Activated CD8-positive, alpha-beta memory T cell treated with anti-CD3 and anti-CD28 coated beads, Interleukin-2, amount 10 ng/mL, durations not matched to agents 7 days and 5 days (primary cell): ENCODE results near the gene LSG1. TPM values are rescaled to one million over a fixed set of nuclear protein-coding genes. Genes with fewer than 3 reads are reported as not detected.
A peak's percentile ranks its signal among the peaks of the same experiment; 100 is the strongest.

Source experiments
- ATAC-seq: fragments of 150-1000 bp; cut with Tn5 transposase; one replicate; pipeline ENCODE4 v1.10.0; 2021; ENCODE audit warnings: moderate library complexity
- CTCF ChIA-PET: fragments of 350-600 bp; sonication (Branson Sonifier 250); formaldehyde crosslinking; loops from one replicate; lab custom pipeline; 2021; ENCODE audit warnings: antibody characterized with exemption; lab: Charles Lee
- DNase-seq: peaks from one replicate; pipeline ENCODE4 v3.0.0-alpha.2; 2020
- H3K27ac Mint-ChIP-seq: one replicate; pipeline ENCODE4 v1.8.0; 2021; ENCODE audit warnings: mild to moderate bottlenecking, mixed read lengths
- H3K27me3 Mint-ChIP-seq: one replicate; pipeline ENCODE4 v1.8.0; 2021; ENCODE audit warnings: mixed read lengths
- H3K36me3 Mint-ChIP-seq: one replicate; pipeline ENCODE4 v1.8.0; 2021; ENCODE audit warnings: mild to moderate bottlenecking, mixed read lengths
- H3K4me1 Mint-ChIP-seq: one replicate; pipeline ENCODE4 v1.8.0; 2021; ENCODE audit warnings: mixed read lengths
- H3K4me3 Mint-ChIP-seq: one replicate; pipeline ENCODE4 v1.8.0; 2021; ENCODE audit warnings: mild to moderate bottlenecking, moderate library complexity, mixed read lengths
- H3K9me3 Mint-ChIP-seq: one replicate; pipeline ENCODE4 v1.8.0; 2022; ENCODE audit warnings: low read depth, mixed read lengths
- total RNA-seq, 2 experiments: library from RNA; stranded (reverse); gene quantifications; one replicate each; pipeline ENCODE4 v1.2.3, GENCODE V29; 2021

Gene LSG1
- total RNA-seq, 2 experiments from 2014 or later = 42.8 to 58.7 TPM

GRCh38 chr3:194696702-194697101 is 24.7 kb upstream of the LSG1 start:
- H3K27ac Mint-ChIP-seq = no peak overlapping the region
- CTCF ChIA-PET = no interaction called here
- no peak for ATAC-seq
- H3K27me3 Mint-ChIP-seq = peaks cover 12% of the 10 kb centered on the region
- H3K4me3 Mint-ChIP-seq = no peak overlapping the region
- no peaks in the 10 kb centered on the region for H3K4me1 Mint-ChIP-seq
- no peak for DNase-seq
- H3K36me3 Mint-ChIP-seq = no peaks in the 10 kb centered on the region
- H3K9me3 Mint-ChIP-seq = no peaks in the 10 kb centered on the region

GRCh38 chr3:194691481-194692283 is 19.7 kb upstream of the LSG1 start:
- DNase-seq (no peak), ATAC-seq (no peak)
- Mint-ChIP-seq H3K36me3 (no peaks in the 10 kb centered on the region), H3K27me3 (peaks cover 27% of the 10 kb centered on the region), H3K4me1 (peaks cover 23% of the 10 kb centered on the region), H3K9me3 (no peaks in the 10 kb centered on the region), H3K4me3 (no peak overlapping the region), H3K27ac (no peak overlapping the region)
- CTCF ChIA-PET = interaction anchor here (0.6 to 1.1 kb wide), 2 partner anchors 9 to 17 kb away, joined by 3 to 4 read pairs; no protein-coding TSS in a partner anchor

GRCh38 chr3:194690501-194691372 is 18.7 kb upstream of the LSG1 start:
- peak; percentile 26 for DNase-seq
- Mint-ChIP-seq H3K4me1 (peaks cover 27% of the 10 kb centered on the region), H3K36me3 (no peaks in the 10 kb centered on the region), H3K9me3 (no peaks in the 10 kb centered on the region), H3K27me3 (peaks cover 28% of the 10 kb centered on the region), H3K27ac (no peak overlapping the region), H3K4me3 (no peak overlapping the region)
- CTCF ChIA-PET = interaction anchor here (0.7 to 1.1 kb wide), 2 partner anchors 8 to 1318 kb away, joined by 3 to 4 read pairs; no protein-coding TSS in a partner anchor
- ATAC-seq = no peak

- H3K4me1 Mint-ChIP-seq = peaks cover 39% of the 10 kb centered on the region
- no peak for ATAC-seq
- no peaks in the 10 kb centered on the region for H3K9me3 Mint-ChIP-seq
- no peak overlapping the region for H3K27ac Mint-ChIP-seq
- CTCF ChIA-PET = no interaction called here
- peak; percentile 33 for DNase-seq
- H3K36me3 Mint-ChIP-seq = no peaks in the 10 kb centered on the region
- H3K27me3 Mint-ChIP-seq = peaks cover 39% of the 10 kb centered on the region
- no peak overlapping the region for H3K4me3 Mint-ChIP-seq
These were observed 17.5 kb upstream of the LSG1 start for GRCh38 chr3:194689493-194689944.

- CTCF ChIA-PET = interaction anchor here (0.5 to 1.9 kb wide), 2 partner anchors 49 to 419 kb away, joined by 3 to 12 read pairs; no protein-coding TSS in a partner anchor
- Mint-ChIP-seq H3K4me1 (peaks cover 44% of the 10 kb centered on the region), H3K36me3 (no peaks in the 10 kb centered on the region), H3K27me3 (peaks cover 45% of the 10 kb centered on the region), H3K27ac (no peak overlapping the region), H3K4me3 (no peak overlapping the region), H3K9me3 (no peaks in the 10 kb centered on the region)
- no peak for ATAC-seq
- peak; percentile 16 for DNase-seq
These were observed 17.0 kb upstream of the LSG1 start for GRCh38 chr3:194688946-194689345.

GRCh38 chr3:194688200-194688740 is 16.3 kb upstream of the LSG1 start:
- CTCF ChIA-PET = interaction anchor here (0.7 to 6.7 kb wide), 15 partner anchors 17 to 582 kb away, joined by 3 to 80 read pairs (median 4); partner anchors contain the start of genes LSG1, TMEM44 and XXYLT1
- H3K4me1 Mint-ChIP-seq = peaks cover 47% of the 10 kb centered on the region

GRCh38 chr3:194687638-194688199 is 15.7 kb upstream of the LSG1 start:
- H3K27ac Mint-ChIP-seq = peak overlapping the region; percentile 78
- H3K27me3 Mint-ChIP-seq = peaks cover 53% of the 10 kb centered on the region
- CTCF ChIA-PET = interaction anchor here (0.5 to 6.7 kb wide), 21 partner anchors 15 to 862 kb away, joined by 3 to 80 read pairs (median 3); partner anchors contain the start of genes LSG1, TMEM44 and XXYLT1
- H3K9me3 Mint-ChIP-seq = no peaks in the 10 kb centered on the region
- no peaks in the 10 kb centered on the region for H3K36me3 Mint-ChIP-seq
- peak; percentile 75 for ATAC-seq
- peak overlapping the region; percentile 72 for H3K4me3 Mint-ChIP-seq
- H3K4me1 Mint-ChIP-seq = peaks cover 53% of the 10 kb centered on the region
- peak; percentile 88 for DNase-seq

More at GRCh38 chr3:194688200-194688740, 16.3 kb upstream of the LSG1 start:
- Mint-ChIP-seq H3K36me3 (no peaks in the 10 kb centered on the region), H3K27ac (no peak overlapping the region), H3K4me3 (peak overlapping the region; percentile 72), H3K27me3 (peaks cover 49% of the 10 kb centered on the region), H3K9me3 (no peaks in the 10 kb centered on the region)
- peak; percentile 44 for DNase-seq
- no peak for ATAC-seq

GRCh38 chr3:194686816-194687637 is 15.0 kb upstream of the LSG1 start:
- Mint-ChIP-seq H3K4me1 (peaks cover 60% of the 10 kb centered on the region), H3K36me3 (no peaks in the 10 kb centered on the region), H3K4me3 (peak overlapping the region; percentile 72), H3K27ac (peak overlapping the region; percentile 78), H3K9me3 (no peaks in the 10 kb centered on the region), H3K27me3 (peaks cover 53% of the 10 kb centered on the region)
- peak; percentile 45 for DNase-seq
- CTCF ChIA-PET = interaction anchor here (0.5 to 6.7 kb wide), 22 partner anchors 15 to 863 kb away, joined by 3 to 80 read pairs (median 3); partner anchors contain the start of genes LSG1, TMEM44 and XXYLT1
- ATAC-seq = peak; percentile 3

- H3K27ac Mint-ChIP-seq = no peak overlapping the region
- H3K4me1 Mint-ChIP-seq = peaks cover 60% of the 10 kb centered on the region
- peak overlapping the region; percentile 72 for H3K4me3 Mint-ChIP-seq
- no peaks in the 10 kb centered on the region for H3K9me3 Mint-ChIP-seq
- peaks cover 53% of the 10 kb centered on the region for H3K27me3 Mint-ChIP-seq
- DNase-seq (no peak), ATAC-seq (no peak)
- no peaks in the 10 kb centered on the region for H3K36me3 Mint-ChIP-seq
- CTCF ChIA-PET = interaction anchor here (0.5 to 6.7 kb wide), 11 partner anchors 15 to 584 kb away, joined by 3 to 80 read pairs (median 3); partner anchors contain the start of genes LSG1, TMEM44 and XXYLT1
These were observed 14.4 kb upstream of the LSG1 start for GRCh38 chr3:194686414-194686815.

GRCh38 chr3:194685718-194686413 is 13.9 kb upstream of the LSG1 start, which contains the start of gene FAM43A:
TSS of gene FAM43A (plus strand) at chr3:194685883. CDS start at chr3:194686827, 944 bp downstream.
- ATAC-seq (peak; percentile 67), DNase-seq (peak; percentile 86)
- H3K9me3 Mint-ChIP-seq = no peaks in the 10 kb centered on the region
- peak within 1 kb of the TSS; percentile 72 for H3K4me3 Mint-ChIP-seq
- H3K4me1 Mint-ChIP-seq = peaks cover 62% of the 10 kb centered on the region
- H3K27ac Mint-ChIP-seq = peak within 1 kb of the TSS; percentile 60
- H3K36me3 Mint-ChIP-seq = no peaks in the 10 kb centered on the region
- CTCF ChIA-PET = interaction anchor here (0.8 to 6.7 kb wide), 7 partner anchors 14 to 584 kb away, joined by 3 to 80 read pairs (median 4); partner anchors contain the start of genes LSG1, TMEM44 and XXYLT1
- peaks cover 53% of the 10 kb centered on the region for H3K27me3 Mint-ChIP-seq

GRCh38 chr3:194685065-194685717 is 13.2 kb upstream of the LSG1 start:
- Mint-ChIP-seq H3K9me3 (no peaks in the 10 kb centered on the region), H3K4me1 (peaks cover 62% of the 10 kb centered on the region), H3K27me3 (peaks cover 53% of the 10 kb centered on the region), H3K36me3 (no peaks in the 10 kb centered on the region), H3K27ac (peak overlapping the region; percentile 60), H3K4me3 (peak overlapping the region; percentile 72)
- ATAC-seq (peak; percentile 34), DNase-seq (peak; percentile 37)
- CTCF ChIA-PET = interaction anchor here (1.2 to 6.7 kb wide), 3 partner anchors 14 to 585 kb away, joined by 4 to 63 read pairs (median 23); partner anchors contain the start of genes LSG1 and XXYLT1
